Activated naive CD4-positive, alpha-beta T cell treated with anti-CD3 and anti-CD28 coated beads, Interleukin-2, amount 50 U/mL, for 24 hours (primary cell): ENCODE data around the gene YARS1.

ENCODE experiments used
- H3K27ac Mint-ChIP-seq: one replicate; pipeline ENCODE4 v1.8.0; 2021; ENCODE audit warnings: mild to moderate bottlenecking, mixed read lengths
- H3K27me3 Mint-ChIP-seq: one replicate; pipeline ENCODE4 v1.8.0; 2021; ENCODE audit warnings: mixed read lengths
- H3K36me3 Mint-ChIP-seq: one replicate; pipeline ENCODE4 v1.8.0; 2021; ENCODE audit warnings: mixed read lengths
- H3K4me1 Mint-ChIP-seq: one replicate; pipeline ENCODE4 v1.8.0; 2021; ENCODE audit warnings: mixed read lengths
- H3K4me3 Mint-ChIP-seq: one replicate; pipeline ENCODE4 v1.8.0; 2021; ENCODE audit warnings: mild to moderate bottlenecking, mixed read lengths
- H3K9me3 Mint-ChIP-seq: one replicate; pipeline ENCODE4 v1.8.0; 2021; ENCODE audit warnings: mixed read lengths

Gene YARS1

GRCh38 chr1:32817159-32817814 is at the start of gene YARS1, which contains the start of gene S100PBP:
TSS of gene YARS1 (minus strand) at chr1:32817358. CDS start at chr1:32817244, 114 bp downstream.
TSS of gene S100PBP (plus strand) at chr1:32817653. CDS start at chr1:32826100, 8,447 bp downstream.
- Mint-ChIP-seq H3K27me3 (no peaks in the 10 kb centered on the region), H3K9me3 (no peaks in the 10 kb centered on the region), H3K36me3 (peaks cover 24% of the 10 kb centered on the region), H3K4me1 (peaks cover 60% of the 10 kb centered on the region), H3K27ac (peak within 1 kb of the TSS; percentile 98), H3K4me3 (peak within 1 kb of the TSS; percentile 97)

GRCh38 chr1:32865639-32866405 is 48.7 kb upstream of the YARS1 start:
- Mint-ChIP-seq H3K4me1 (peaks cover 12% of the 10 kb centered on the region), H3K27ac (no peak overlapping the region), H3K27me3 (peaks cover 11% of the 10 kb centered on the region), H3K4me3 (no peak overlapping the region), H3K9me3 (no peaks in the 10 kb centered on the region), H3K36me3 (peaks cover 16% of the 10 kb centered on the region)

GRCh38 chr1:32864375-32865019 is 47.3 kb upstream of the YARS1 start:
- no peak overlapping the region for H3K4me3 Mint-ChIP-seq
- H3K27me3 Mint-ChIP-seq: peaks cover 5% of the 10 kb centered on the region
- no peaks in the 10 kb centered on the region for H3K9me3 Mint-ChIP-seq
- H3K27ac Mint-ChIP-seq: no peak overlapping the region
- peaks cover 16% of the 10 kb centered on the region for H3K36me3 Mint-ChIP-seq
- peaks cover 4% of the 10 kb centered on the region for H3K4me1 Mint-ChIP-seq

- no peak overlapping the region for H3K27ac Mint-ChIP-seq
- peaks cover 14% of the 10 kb centered on the region for H3K36me3 Mint-ChIP-seq
- H3K4me3 Mint-ChIP-seq: no peak overlapping the region
- no peaks in the 10 kb centered on the region for H3K4me1 Mint-ChIP-seq
- no peaks in the 10 kb centered on the region for H3K9me3 Mint-ChIP-seq
- H3K27me3 Mint-ChIP-seq: no peaks in the 10 kb centered on the region
These were observed 46.7 kb upstream of the YARS1 start for GRCh38 chr1:32863881-32864245.

- Mint-ChIP-seq H3K27me3 (no peaks in the 10 kb centered on the region), H3K36me3 (peaks cover 9% of the 10 kb centered on the region), H3K4me1 (no peaks in the 10 kb centered on the region), H3K9me3 (no peaks in the 10 kb centered on the region), H3K27ac (no peak overlapping the region), H3K4me3 (no peak overlapping the region)
These were observed 46.2 kb upstream of the YARS1 start for GRCh38 chr1:32863218-32863880.

- H3K9me3 Mint-ChIP-seq: no peaks in the 10 kb centered on the region
- H3K36me3 Mint-ChIP-seq: peaks cover 10% of the 10 kb centered on the region
- no peaks in the 10 kb centered on the region for H3K4me1 Mint-ChIP-seq
- H3K4me3 Mint-ChIP-seq: no peak overlapping the region
- no peak overlapping the region for H3K27ac Mint-ChIP-seq
- H3K27me3 Mint-ChIP-seq: no peaks in the 10 kb centered on the region
These were observed 44.9 kb upstream of the YARS1 start for GRCh38 chr1:32861904-32862695.

GRCh38 chr1:32860566-32860965 is 43.4 kb upstream of the YARS1 start:
- no peaks in the 10 kb centered on the region for H3K9me3 Mint-ChIP-seq
- H3K4me1 Mint-ChIP-seq: no peaks in the 10 kb centered on the region
- no peak overlapping the region for H3K27ac Mint-ChIP-seq
- no peaks in the 10 kb centered on the region for H3K27me3 Mint-ChIP-seq
- H3K4me3 Mint-ChIP-seq: no peak overlapping the region
- peaks cover 10% of the 10 kb centered on the region for H3K36me3 Mint-ChIP-seq

- Mint-ChIP-seq H3K4me3 (no peak overlapping the region), H3K4me1 (no peaks in the 10 kb centered on the region), H3K27ac (no peak overlapping the region), H3K9me3 (no peaks in the 10 kb centered on the region), H3K27me3 (no peaks in the 10 kb centered on the region), H3K36me3 (peaks cover 10% of the 10 kb centered on the region)
These were observed 42.8 kb upstream of the YARS1 start for GRCh38 chr1:32859915-32860314.

DNA sequence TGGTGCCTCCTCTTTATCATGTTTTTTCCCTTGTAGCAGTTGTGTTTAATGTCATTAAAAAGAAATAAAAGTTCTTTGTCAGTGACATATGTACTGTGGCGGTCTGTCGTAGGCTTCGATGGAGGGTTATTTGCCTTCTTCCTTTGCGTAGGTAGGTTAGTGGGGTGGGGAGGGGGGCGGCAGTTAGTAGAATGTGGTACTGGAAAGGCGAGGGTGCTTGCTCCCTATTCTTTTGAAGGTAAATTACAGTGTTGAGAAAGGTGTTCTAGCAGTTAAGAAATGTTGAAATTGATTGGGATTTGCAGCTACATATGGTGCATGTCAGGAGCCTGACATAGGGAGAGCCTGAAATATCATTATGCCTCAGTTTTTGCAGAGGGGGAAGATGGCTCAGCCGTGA is 41.6 kb upstream of the YARS1 start:
- Mint-ChIP-seq H3K4me1 (no peaks in the 10 kb centered on the region), H3K9me3 (no peaks in the 10 kb centered on the region), H3K27ac (no peak overlapping the region), H3K27me3 (no peaks in the 10 kb centered on the region), H3K4me3 (no peak overlapping the region), H3K36me3 (peaks cover 16% of the 10 kb centered on the region)

GRCh38 chr1:32858136-32858535 is 41.0 kb upstream of the YARS1 start:
- H3K4me1 Mint-ChIP-seq: no peaks in the 10 kb centered on the region
- no peaks in the 10 kb centered on the region for H3K9me3 Mint-ChIP-seq
- no peak overlapping the region for H3K4me3 Mint-ChIP-seq
- peaks cover 16% of the 10 kb centered on the region for H3K36me3 Mint-ChIP-seq
- no peaks in the 10 kb centered on the region for H3K27me3 Mint-ChIP-seq
- no peak overlapping the region for H3K27ac Mint-ChIP-seq

DNA sequence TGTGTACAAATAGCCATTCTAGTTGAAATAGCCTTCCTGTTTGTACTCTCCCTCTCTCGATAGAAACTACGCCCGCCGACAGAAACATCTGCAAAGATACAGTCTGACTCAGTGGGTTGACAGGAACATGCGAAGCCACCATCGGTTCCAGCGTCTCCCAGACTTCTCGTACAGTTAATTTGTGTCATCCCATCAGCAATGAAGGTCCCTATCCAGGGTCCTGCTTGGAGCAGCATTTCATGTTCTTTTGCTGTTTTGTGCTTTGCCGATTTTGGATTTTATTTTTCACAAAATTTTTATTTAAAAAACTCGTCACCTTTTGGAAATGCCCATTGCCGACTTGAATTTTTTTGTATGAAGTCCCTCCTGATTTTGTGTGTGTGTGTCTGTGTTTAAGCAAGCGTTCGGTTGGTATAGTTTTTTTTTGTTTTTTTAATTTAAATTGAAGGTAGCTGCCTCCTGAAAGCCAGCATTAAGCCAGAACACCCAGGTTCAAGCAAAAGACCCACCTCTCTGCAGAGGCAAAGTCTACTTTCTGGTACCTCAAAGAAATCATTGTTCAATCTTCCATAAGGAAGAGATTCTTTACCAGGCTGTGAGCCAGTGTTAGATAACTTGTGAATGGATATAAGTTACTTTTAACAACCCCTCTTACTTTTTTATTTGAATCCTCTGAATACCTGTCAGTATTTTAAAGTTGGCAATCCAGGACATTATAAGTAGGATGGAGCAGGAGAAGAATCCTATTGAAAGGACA is 38.9 kb upstream of the YARS1 start:
- Mint-ChIP-seq H3K27me3 (no peaks in the 10 kb centered on the region), H3K4me1 (no peaks in the 10 kb centered on the region), H3K9me3 (no peaks in the 10 kb centered on the region), H3K36me3 (peaks cover 14% of the 10 kb centered on the region), H3K4me3 (no peak overlapping the region), H3K27ac (no peak overlapping the region)

DNA sequence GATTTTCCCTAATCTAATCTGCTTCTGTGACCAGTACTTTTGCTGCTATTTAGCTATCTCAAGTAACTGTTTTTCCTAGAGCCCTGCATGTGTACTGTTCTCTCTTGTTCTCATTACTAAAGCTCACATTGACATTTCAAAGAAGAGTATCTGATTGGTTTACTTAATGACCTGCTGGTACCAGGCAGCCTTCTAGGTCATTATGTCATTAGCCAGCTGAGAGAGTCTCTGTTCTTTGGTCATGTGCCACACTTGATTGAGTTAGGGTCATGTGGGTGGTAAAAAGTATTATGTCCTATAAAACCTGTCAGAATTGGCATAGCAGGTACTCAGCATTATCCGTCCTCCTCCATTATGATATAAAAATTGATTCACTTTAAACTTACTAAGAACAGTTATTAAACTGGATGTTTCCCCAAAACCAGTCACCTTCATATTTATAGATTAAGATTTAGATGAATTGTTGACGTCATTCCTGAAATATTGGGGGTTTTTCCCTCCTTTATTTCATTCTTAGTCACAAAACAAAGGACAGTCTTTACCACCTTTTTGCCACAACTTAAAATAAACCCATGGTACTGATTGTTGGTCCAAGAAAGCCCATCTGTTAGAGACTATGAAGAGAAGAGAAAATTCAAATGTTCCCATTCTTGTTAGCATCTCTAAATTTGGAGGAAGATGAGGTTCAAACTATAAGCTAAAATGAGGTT is 31.4 kb upstream of the YARS1 start:
- Mint-ChIP-seq H3K4me3 (no peak overlapping the region), H3K27ac (no peak overlapping the region), H3K36me3 (peaks cover 10% of the 10 kb centered on the region)

GRCh38 chr1:32831878-32832277 is 14.7 kb upstream of the YARS1 start:
- Mint-ChIP-seq H3K27ac (peak overlapping the region; percentile 66), H3K36me3 (peaks cover 28% of the 10 kb centered on the region), H3K27me3 (no peaks in the 10 kb centered on the region), H3K9me3 (no peaks in the 10 kb centered on the region), H3K4me3 (no peak overlapping the region), H3K4me1 (peaks cover 30% of the 10 kb centered on the region)

More for the DNA sequence above, 31.4 kb upstream of the YARS1 start:
- Mint-ChIP-seq H3K9me3 (no peaks in the 10 kb centered on the region), H3K27me3 (no peaks in the 10 kb centered on the region), H3K4me1 (no peaks in the 10 kb centered on the region)
